Measurements from ENCODE around the gene RAD52.

RAD52 gene

DNA sequence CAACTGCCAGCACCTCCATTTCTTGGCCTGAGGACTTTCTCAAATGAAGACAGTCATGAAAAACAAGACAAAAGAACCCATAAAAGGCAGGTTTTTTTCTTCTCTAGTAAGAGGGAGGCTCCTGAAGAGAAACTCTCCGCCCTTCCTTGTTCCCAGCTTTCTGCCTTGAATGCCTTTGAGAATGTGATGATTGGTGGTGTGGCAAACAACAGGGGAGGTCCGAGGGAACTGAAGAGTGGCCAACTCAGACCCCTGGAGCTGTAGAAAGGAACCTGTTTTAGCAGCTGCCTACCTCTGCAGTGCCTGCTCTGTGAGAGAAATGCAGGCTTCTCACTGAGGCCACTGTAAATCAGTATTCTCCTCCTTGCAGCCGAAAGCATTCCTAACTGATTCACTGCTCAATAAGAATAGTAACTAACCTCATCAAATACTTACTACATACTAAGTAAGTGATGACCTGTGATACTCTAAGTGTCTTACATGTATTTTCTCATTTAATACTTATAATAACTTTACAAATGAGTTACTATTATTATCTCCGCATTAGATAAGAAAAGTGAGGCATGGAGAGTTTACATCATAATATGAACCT, 24.9 kb upstream of the RAD52 start:
- no peak overlapping the region for H3K4me3 ChIP-seq
- H3K9ac ChIP-seq (ENCODE audit: insufficient read length) = no peak overlapping the region
- H3K36me3 ChIP-seq (ENCODE audit: insufficient read depth, low read length) = no peaks in the 10 kb centered on the region
- H3K27ac ChIP-seq = no peak overlapping the region
- no peaks in the 10 kb centered on the region for H3K9me3 ChIP-seq (ENCODE audit: low read depth, low read length)
- TF ChIP-seq FOXP2 (optimal IDR thresholded peaks at IDR 0.05; ENCODE audit: control extremely low read depth, extremely low read length, insufficient read depth) (no peak), EZH2 (IDR thresholded peaks at IDR 0.05) (no peak), POLR2AphosphoS5 (IDR thresholded peaks at IDR 0.05; ENCODE audit: borderline replicate concordance, low read depth, low read length) (no peak)
- DNase-seq (ENCODE audit: low read depth, low spot score) = no peak

DNA sequence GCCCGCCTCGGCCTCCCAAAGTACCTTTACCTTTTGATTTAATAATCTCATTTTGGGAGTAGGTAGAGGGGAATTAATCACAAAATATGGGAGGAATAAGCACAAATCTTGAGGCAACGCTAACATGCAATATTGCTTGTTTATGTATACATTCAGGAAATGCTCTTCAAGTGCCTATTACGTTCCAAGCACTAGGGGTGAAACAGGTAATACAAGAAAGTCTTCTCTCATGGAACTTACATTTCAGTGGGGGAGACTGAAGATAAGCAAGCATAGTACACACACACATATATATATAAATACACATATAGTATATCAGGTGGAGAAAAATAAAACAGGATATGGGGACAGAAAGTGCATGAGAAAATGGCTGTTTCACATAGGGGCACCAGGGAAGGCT, 22.5 kb upstream of the RAD52 start:
- H3K36me3 ChIP-seq (ENCODE audit: insufficient read depth, low read length) = no peaks in the 10 kb centered on the region
- no peak for DNase-seq (ENCODE audit: low read depth, low spot score)
- no peak for TF ChIP-seq FOXP2 (optimal IDR thresholded peaks at IDR 0.05; ENCODE audit: control extremely low read depth, extremely low read length, insufficient read depth)
- TF ChIP-seq EZH2 (IDR thresholded peaks at IDR 0.05) = no peak
- TF ChIP-seq POLR2AphosphoS5 (IDR thresholded peaks at IDR 0.05; ENCODE audit: borderline replicate concordance, low read depth, low read length) = no peak

DNA sequence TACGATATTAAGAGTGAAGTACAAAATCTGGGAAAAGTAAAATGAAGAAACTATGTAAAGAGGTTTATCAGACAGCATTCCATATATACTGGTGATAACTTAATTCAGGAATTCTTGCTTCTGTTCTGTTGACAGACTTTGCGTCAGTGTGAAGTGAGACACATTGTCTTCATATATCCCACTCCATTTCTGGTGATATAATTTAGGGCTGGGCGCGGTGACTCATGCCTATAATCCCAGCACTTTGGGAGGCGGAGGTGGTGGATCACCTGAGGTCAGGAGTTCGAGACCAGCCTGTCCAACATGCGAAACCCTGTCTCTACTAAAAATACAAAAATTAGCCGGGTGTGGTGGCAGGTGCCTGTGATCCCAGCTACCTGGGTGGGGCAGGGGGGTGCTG, 20.3 kb upstream of the RAD52 start:
- DNase-seq (ENCODE audit: low read depth, low spot score) = no peak
- H3K36me3 ChIP-seq (ENCODE audit: insufficient read depth, low read length) = no peaks in the 10 kb centered on the region
- TF ChIP-seq EZH2 (IDR thresholded peaks at IDR 0.05) (no peak), FOXP2 (optimal IDR thresholded peaks at IDR 0.05; ENCODE audit: control extremely low read depth, extremely low read length, insufficient read depth) (no peak), POLR2AphosphoS5 (IDR thresholded peaks at IDR 0.05; ENCODE audit: borderline replicate concordance, low read depth, low read length) (no peak)
- no peak overlapping the region for H3K27ac ChIP-seq
- H3K9me3 ChIP-seq (ENCODE audit: low read depth, low read length) = no peaks in the 10 kb centered on the region
- no peak overlapping the region for H3K9ac ChIP-seq (ENCODE audit: insufficient read length)
- H3K4me3 ChIP-seq = no peak overlapping the region

More for the DNA sequence above, 22.5 kb upstream of the RAD52 start:
- no peaks in the 10 kb centered on the region for H3K9me3 ChIP-seq (ENCODE audit: low read depth, low read length)
- H3K27ac ChIP-seq = no peak overlapping the region
- no peak overlapping the region for H3K9ac ChIP-seq (ENCODE audit: insufficient read length)
- H3K4me3 ChIP-seq = no peak overlapping the region

DNA sequence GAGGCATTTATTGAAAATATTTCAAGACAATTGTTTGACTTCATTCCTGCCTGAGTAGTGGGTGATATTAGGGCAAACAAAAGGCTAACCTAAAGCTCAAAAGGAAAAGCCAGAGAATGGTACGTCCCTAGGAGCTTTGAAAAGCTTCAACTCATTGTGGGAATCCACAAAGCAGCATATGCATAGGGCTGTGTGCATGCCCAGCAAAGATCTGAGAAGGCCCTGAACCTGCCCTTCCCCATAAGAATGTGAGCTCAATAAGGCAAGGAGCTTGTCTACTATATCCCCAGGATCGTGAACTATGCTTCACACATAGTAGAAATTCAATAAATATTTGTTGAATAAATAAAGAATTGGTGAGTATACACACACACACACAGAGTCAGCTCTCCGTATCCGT, 19.1 kb upstream of the RAD52 start:
- H3K4me3 ChIP-seq = no peak overlapping the region
- no peaks in the 10 kb centered on the region for H3K36me3 ChIP-seq (ENCODE audit: insufficient read depth, low read length)
- H3K9ac ChIP-seq (ENCODE audit: insufficient read length) = no peak overlapping the region
- no peak for DNase-seq (ENCODE audit: low read depth, low spot score)
- no peak for TF ChIP-seq POLR2AphosphoS5 (IDR thresholded peaks at IDR 0.05; ENCODE audit: borderline replicate concordance, low read depth, low read length)
- TF ChIP-seq EZH2 (IDR thresholded peaks at IDR 0.05) = no peak
- no peak for TF ChIP-seq FOXP2 (optimal IDR thresholded peaks at IDR 0.05; ENCODE audit: control extremely low read depth, extremely low read length, insufficient read depth)
- H3K27ac ChIP-seq = no peak overlapping the region
- H3K9me3 ChIP-seq (ENCODE audit: low read depth, low read length) = no peaks in the 10 kb centered on the region

DNA sequence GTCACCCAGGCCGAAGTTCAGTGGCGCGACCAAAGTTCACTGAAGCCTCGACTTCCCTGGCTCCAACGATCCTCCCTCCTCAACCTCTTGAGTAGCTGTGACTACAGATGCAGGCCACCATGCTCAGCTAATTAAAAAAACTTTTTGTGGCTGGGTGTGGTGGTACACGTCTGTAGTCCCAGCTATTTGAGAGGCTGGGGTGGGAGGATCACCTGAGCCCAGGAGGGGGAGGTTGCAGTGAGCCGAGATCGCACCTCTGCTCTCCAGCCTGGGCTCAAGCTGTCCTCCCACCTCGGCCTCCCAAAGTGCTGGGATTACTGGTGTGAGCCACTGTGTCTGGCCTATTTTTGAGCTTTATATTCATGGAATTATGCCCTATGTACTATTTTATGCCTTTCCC, 18.1 kb upstream of the RAD52 start:
- DNase-seq (ENCODE audit: low read depth, low spot score) = no peak
- H3K27ac ChIP-seq = no peak overlapping the region
- no peaks in the 10 kb centered on the region for H3K36me3 ChIP-seq (ENCODE audit: insufficient read depth, low read length)
- H3K4me3 ChIP-seq = no peak overlapping the region
- H3K9ac ChIP-seq (ENCODE audit: insufficient read length) = no peak overlapping the region
- no peak for TF ChIP-seq FOXP2 (optimal IDR thresholded peaks at IDR 0.05; ENCODE audit: control extremely low read depth, extremely low read length, insufficient read depth)
- TF ChIP-seq EZH2 (IDR thresholded peaks at IDR 0.05) = no peak
- H3K9me3 ChIP-seq (ENCODE audit: low read depth, low read length) = no peaks in the 10 kb centered on the region

DNA sequence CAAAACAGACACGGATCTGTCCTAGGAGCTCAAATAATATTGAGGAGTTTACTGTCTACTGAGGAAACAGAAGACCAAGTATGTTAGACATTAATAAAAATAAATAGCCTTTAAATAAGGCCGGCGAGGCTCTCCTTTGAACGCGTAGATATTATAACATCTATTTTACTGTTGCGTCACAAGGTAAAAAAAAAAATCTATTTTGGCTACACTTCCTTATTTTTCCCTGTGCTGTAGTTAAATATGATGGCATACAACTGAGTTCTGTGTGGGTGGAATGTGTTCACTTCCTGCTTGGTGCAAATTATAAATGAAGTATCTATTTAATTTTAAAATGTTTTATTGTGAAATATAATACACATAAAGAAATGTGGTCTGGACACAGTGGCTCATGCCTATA, 17.2 kb upstream of the RAD52 start:
- TF ChIP-seq POLR2AphosphoS5 (IDR thresholded peaks at IDR 0.05; ENCODE audit: borderline replicate concordance, low read depth, low read length) (no peak), EZH2 (IDR thresholded peaks at IDR 0.05) (no peak), FOXP2 (optimal IDR thresholded peaks at IDR 0.05; ENCODE audit: control extremely low read depth, extremely low read length, insufficient read depth) (no peak)
- H3K27ac ChIP-seq = no peak overlapping the region

DNA sequence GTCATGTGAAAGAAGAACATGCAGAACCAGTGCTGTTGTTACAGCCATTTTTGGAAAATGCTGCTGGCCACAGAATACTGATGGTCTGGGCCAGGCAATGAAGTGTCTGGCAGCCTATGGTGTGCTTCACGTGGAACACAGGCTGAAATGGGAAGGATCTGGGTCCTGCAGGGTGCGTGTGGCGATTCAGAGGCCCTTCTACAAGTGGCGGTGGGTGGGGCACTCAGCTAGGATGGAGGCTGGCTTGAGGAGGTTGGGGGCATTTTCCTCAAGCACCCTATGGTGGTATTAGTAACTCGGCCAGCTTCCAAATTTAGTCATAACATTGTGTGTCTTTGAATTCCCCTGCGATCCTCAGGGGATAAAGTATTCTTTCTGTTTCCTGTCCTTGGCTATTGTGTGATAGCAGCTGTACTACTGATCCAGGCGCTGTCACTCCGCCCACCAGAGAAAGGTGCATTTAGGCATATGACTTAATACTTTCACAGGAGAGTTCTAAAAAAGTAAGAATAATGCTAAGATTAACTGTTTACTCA, 9.2 kb upstream of the RAD52 start:
- Histone ChIP-seq H3K9ac (ENCODE audit: insufficient read length) (no peak overlapping the region), H3K27ac (no peak overlapping the region), H3K9me3 (ENCODE audit: low read depth, low read length) (no peaks in the 10 kb centered on the region), H3K4me3 (no peak overlapping the region), H3K36me3 (ENCODE audit: insufficient read depth, low read length) (no peaks in the 10 kb centered on the region)
- TF ChIP-seq POLR2AphosphoS5 (IDR thresholded peaks at IDR 0.05; ENCODE audit: borderline replicate concordance, low read depth, low read length) = no peak
- no peak for TF ChIP-seq EZH2 (IDR thresholded peaks at IDR 0.05)
- no peak for TF ChIP-seq FOXP2 (optimal IDR thresholded peaks at IDR 0.05; ENCODE audit: control extremely low read depth, extremely low read length, insufficient read depth)
- no peak for DNase-seq (ENCODE audit: low read depth, low spot score)

More for the DNA sequence above, 17.2 kb upstream of the RAD52 start:
- Histone ChIP-seq H3K9me3 (ENCODE audit: low read depth, low read length) (no peaks in the 10 kb centered on the region), H3K36me3 (ENCODE audit: insufficient read depth, low read length) (no peaks in the 10 kb centered on the region), H3K9ac (ENCODE audit: insufficient read length) (no peak overlapping the region), H3K4me3 (no peak overlapping the region)
- DNase-seq (ENCODE audit: low read depth, low spot score) = no peak

DNA sequence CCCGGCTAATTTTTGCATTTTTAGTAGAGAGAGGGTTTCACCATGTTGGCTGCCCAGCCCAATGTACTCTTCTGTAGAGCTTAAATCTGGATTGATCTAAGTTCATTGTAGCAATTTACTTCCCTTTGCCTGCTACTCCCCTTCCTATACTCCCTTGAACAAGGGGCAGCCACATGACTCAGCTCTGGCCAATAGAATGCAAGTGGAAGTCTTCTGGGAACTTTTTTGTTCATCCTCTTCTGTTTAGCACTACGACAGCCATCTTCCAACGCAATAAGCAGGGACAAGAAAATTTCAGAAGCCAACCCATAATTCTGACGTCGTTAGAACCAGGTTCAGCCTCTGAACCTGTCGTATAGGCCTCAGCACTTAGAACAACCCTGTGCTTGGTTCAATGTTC, 6.4 kb upstream of the RAD52 start:
- DNase-seq (ENCODE audit: low read depth, low spot score) = no peak
- Histone ChIP-seq H3K36me3 (ENCODE audit: insufficient read depth, low read length) (no peaks in the 10 kb centered on the region), H3K27ac (no peak overlapping the region), H3K9ac (ENCODE audit: insufficient read length) (no peak overlapping the region), H3K4me3 (no peak overlapping the region), H3K9me3 (ENCODE audit: low read depth, low read length) (no peaks in the 10 kb centered on the region)
- TF ChIP-seq FOXP2 (optimal IDR thresholded peaks at IDR 0.05; ENCODE audit: control extremely low read depth, extremely low read length, insufficient read depth) (no peak), POLR2AphosphoS5 (IDR thresholded peaks at IDR 0.05; ENCODE audit: borderline replicate concordance, low read depth, low read length) (no peak), EZH2 (IDR thresholded peaks at IDR 0.05) (no peak)

DNA sequence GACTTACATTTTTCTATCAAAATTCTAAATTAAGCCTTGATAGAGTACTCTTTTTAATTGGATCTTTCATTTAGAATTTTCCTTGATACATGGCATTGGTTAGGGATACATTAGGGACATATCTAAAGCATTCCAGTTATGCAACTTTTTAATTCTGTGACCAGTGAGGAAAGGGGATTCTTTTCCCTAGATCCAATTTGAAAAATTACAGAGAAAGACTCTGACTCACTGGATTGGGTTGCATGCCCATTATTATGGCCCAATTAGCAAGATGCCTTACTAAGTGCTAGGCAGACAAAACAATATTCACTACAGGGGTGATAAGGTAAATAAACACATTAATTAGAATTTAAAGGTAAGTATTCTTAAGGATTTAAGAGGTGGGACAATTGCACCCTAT, 5.2 kb upstream of the RAD52 start:
- no peak for DNase-seq (ENCODE audit: low read depth, low spot score)
- no peaks in the 10 kb centered on the region for H3K9me3 ChIP-seq (ENCODE audit: low read depth, low read length)
- no peak overlapping the region for H3K27ac ChIP-seq
- no peaks in the 10 kb centered on the region for H3K36me3 ChIP-seq (ENCODE audit: insufficient read depth, low read length)
- no peak overlapping the region for H3K9ac ChIP-seq (ENCODE audit: insufficient read length)
- H3K4me3 ChIP-seq = no peak overlapping the region
- TF ChIP-seq POLR2AphosphoS5 (IDR thresholded peaks at IDR 0.05; ENCODE audit: borderline replicate concordance, low read depth, low read length) (no peak), EZH2 (IDR thresholded peaks at IDR 0.05) (no peak), FOXP2 (optimal IDR thresholded peaks at IDR 0.05; ENCODE audit: control extremely low read depth, extremely low read length, insufficient read depth) (no peak)
